ENCODE results near the gene DIPK1B. TPM values are rescaled to one million over a fixed set of nuclear protein-coding genes. Genes with fewer than 3 reads are reported as not detected.
A peak's percentile ranks its signal among the peaks of the same experiment; 100 is the strongest.

DIPK1B gene
- total and polyA plus RNA-seq, 11 donors = 14.4 to 46.3 (median 19.8) TPM

DNA sequence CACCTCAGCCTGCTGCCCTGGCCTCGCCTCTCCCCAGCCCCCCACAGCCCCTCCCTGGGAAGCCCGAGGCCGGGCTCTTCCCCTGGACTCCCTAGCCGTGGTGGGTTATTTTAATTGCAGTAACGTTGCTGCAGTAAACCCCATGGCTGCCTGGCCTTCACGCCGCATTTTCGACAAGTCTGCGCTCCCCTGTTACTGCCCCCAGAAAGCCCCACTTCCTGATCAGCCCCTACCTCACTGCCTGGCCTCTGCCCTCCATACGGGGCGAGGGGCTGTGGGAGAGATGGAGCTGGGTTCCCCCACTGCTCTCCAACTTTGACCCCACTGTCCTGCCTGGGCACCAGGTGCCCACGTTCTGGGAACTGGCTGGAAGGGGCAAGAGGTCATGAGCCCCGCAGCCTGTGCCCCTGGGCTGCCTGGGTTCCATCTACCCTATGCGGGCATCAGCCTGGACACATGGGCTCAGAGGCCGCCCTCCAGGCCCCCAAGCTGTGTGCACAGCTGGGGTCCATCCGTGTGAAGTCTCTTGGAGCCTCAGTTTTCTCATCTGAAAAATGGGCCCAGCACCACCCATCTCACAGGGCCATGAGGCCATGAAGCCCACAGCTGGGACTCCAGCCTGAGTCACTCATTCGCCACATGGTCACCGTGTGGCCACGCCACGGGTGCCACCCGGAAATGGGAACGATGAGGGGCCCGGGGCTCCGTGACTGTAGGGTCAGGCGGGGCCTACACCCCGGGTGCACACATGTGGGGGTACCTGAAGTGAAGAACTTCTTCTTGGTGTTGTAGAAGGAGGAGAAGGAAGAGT lies 38.2 kb upstream of the DIPK1B start:
- H3K27me3 ChIP-seq = no peaks in the 10 kb centered on the region
- peaks cover 0 to 71% (median 44%) of the 10 kb centered on the region in 9 donors for H3K36me3 ChIP-seq
- DNase-seq (peak in 1 of 5 donors; percentile 54), ATAC-seq (peak; percentile 1 to 44 (median 3))
- H3K9me3 ChIP-seq = no peaks in the 10 kb centered on the region
- TF ChIP-seq POLR2A (IDR thresholded peaks at IDR 0.05) = no peak
- TF ChIP-seq, protein P1, sequence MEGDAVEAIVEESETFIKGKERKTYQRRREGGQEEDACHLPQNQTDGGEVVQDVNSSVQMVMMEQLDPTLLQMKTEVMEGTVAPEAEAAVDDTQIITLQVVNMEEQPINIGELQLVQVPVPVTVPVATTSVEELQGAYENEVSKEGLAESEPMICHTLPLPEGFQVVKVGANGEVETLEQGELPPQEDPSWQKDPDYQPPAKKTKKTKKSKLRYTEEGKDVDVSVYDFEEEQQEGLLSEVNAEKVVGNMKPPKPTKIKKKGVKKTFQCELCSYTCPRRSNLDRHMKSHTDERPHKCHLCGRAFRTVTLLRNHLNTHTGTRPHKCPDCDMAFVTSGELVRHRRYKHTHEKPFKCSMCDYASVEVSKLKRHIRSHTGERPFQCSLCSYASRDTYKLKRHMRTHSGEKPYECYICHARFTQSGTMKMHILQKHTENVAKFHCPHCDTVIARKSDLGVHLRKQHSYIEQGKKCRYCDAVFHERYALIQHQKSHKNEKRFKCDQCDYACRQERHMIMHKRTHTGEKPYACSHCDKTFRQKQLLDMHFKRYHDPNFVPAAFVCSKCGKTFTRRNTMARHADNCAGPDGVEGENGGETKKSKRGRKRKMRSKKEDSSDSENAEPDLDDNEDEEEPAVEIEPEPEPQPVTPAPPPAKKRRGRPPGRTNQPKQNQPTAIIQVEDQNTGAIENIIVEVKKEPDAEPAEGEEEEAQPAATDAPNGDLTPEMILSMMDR (IDR thresholded peaks at IDR 0.05) = no peak
- 59 to 70% (median 70%) methylated on average over 22 to 26 of the region's 26 CpGs for WGBS, 4 donors
- peaks cover 0 to 40% (median 6%) of the 10 kb centered on the region in 12 donors for H3K4me1 ChIP-seq
- intact Hi-C loops (cut with DNase I) = no loop called here
- no peak overlapping the region for H3K4me3 ChIP-seq
- H3K27ac ChIP-seq = peak overlapping the region in 5 of 12 donors; percentile 14 to 56 (median 46)

DNA sequence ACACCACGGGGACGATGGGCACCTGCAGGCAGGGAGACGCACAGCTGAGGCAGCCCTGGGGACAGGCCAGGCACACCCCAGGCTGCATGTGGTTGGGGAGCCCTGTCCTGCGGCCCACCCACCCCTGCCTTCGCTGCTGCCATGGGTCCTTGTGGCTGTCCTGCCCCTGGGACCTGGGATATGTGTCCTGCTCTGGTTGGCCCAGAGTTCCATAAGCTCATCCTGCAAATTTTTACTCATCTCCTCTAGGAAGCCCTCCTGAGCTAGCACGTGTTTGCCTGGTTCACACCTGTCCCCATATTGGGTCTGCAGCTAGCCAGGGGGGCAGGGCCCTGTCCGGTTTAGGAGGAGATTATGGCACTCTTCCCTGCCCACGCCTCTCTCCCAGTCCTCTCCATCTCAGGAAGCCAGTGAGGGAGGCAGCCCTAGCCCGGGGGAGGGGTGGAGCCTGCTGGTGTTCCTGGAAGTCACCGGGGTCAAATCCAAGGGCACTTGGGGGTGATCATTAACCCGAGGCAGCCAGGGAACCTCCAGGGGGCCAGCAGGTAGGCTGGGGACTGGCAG lies 37.5 kb upstream of the DIPK1B start:
- peak overlapping the region in 3 of 12 donors; percentile 31 to 55 (median 33) for H3K27ac ChIP-seq
- peaks cover 0 to 40% (median 11%) of the 10 kb centered on the region in 12 donors for H3K4me1 ChIP-seq
- TF ChIP-seq, protein P1 (IDR thresholded peaks at IDR 0.05) = no peak
- no peak for TF ChIP-seq POLR2A (IDR thresholded peaks at IDR 0.05)
- intact Hi-C loops (cut with DNase I) = loop anchor here in 1 of 10 donors (5.0 kb wide), 1 partner anchor 37 kb away; the partner anchor contains the start of gene DIPK1B
- 41 to 57% (median 50%) methylated on average over 11 of the region's 11 CpGs for WGBS, 4 donors
- DNase-seq (peak in 2 of 5 donors; percentile 69 to 76), ATAC-seq (peak; percentile 2 to 45 (median 6))
- H3K9me3 ChIP-seq = no peaks in the 10 kb centered on the region
- H3K27me3 ChIP-seq = no peaks in the 10 kb centered on the region
- H3K4me3 ChIP-seq = no peak overlapping the region
- H3K36me3 ChIP-seq = peaks cover 0 to 64% (median 39%) of the 10 kb centered on the region in 9 donors

DNA sequence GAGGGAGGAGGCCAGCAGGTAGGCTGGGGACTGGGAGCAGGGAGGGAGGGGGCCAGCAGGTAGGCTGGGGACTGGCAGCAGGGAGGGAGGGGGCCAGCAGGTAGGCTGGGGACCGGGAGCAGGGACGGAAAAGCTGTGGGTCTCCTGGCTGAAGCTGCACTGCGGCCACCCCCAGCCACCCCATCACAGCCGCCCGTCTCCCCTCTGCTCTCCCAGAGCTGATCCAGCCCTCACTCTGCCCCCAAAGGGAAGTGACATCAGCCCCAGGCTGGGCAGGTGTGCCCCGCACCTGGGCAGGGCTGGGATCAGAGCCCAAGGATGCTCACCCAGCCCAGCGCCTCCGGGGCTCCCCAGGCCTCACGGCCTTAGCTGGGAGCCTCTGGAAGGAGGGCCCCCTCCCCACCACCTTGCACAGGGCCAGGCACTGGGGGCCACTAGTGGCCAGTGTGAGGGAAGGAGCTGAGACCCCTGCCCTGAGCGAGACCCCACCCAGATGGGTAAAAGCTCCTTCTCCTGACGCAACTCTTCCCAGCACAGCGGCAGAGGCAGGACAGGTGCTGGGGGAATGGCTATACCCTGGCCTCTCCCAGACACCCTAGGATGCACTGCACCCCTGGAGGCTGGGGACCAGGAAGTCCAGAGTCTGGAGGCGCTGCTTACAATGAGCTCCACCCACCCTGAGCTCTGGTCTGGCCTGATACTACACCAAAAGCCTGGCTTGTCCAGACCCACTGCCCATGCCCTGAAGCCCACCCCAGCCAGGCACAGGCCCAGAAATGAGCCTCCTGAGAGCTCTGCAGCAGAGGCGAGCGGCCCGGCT lies 36.7 kb upstream of the DIPK1B start:
- 76 to 90% (median 78%) methylated on average over 9 to 16 of the region's 16 CpGs for WGBS, 4 donors
- peak overlapping the region in 1 of 12 donors; percentile 33 for H3K27ac ChIP-seq
- no peak for ATAC-seq
- peaks cover 0 to 56% (median 33%) of the 10 kb centered on the region in 9 donors for H3K36me3 ChIP-seq
- H3K4me3 ChIP-seq = no peak overlapping the region
- H3K27me3 ChIP-seq = no peaks in the 10 kb centered on the region
- no peak for TF ChIP-seq POLR2A (IDR thresholded peaks at IDR 0.05)
- TF ChIP-seq, protein P1 (IDR thresholded peaks at IDR 0.05) = no peak
- peaks cover 0 to 39% (median 16%) of the 10 kb centered on the region in 12 donors for H3K4me1 ChIP-seq
- no peak for DNase-seq
- H3K9me3 ChIP-seq = no peaks in the 10 kb centered on the region
- intact Hi-C loops (cut with DNase I) = loop anchor here in 1 of 10 donors (5.0 kb wide), 1 partner anchor 37 kb away; the partner anchor contains the start of gene DIPK1B
